ENCODE data around the gene AKR1C1. TPM values are rescaled to one million over a fixed set of nuclear protein-coding genes. Genes with fewer than 3 reads are reported as not detected.

The AKR1C1 gene
- total and polyA plus RNA-seq, 2 of the 13 experiments (the other 11 are each of a cell fraction or from before 2014, with no cell fraction given) = 948 to 2,238 TPM

DNA sequence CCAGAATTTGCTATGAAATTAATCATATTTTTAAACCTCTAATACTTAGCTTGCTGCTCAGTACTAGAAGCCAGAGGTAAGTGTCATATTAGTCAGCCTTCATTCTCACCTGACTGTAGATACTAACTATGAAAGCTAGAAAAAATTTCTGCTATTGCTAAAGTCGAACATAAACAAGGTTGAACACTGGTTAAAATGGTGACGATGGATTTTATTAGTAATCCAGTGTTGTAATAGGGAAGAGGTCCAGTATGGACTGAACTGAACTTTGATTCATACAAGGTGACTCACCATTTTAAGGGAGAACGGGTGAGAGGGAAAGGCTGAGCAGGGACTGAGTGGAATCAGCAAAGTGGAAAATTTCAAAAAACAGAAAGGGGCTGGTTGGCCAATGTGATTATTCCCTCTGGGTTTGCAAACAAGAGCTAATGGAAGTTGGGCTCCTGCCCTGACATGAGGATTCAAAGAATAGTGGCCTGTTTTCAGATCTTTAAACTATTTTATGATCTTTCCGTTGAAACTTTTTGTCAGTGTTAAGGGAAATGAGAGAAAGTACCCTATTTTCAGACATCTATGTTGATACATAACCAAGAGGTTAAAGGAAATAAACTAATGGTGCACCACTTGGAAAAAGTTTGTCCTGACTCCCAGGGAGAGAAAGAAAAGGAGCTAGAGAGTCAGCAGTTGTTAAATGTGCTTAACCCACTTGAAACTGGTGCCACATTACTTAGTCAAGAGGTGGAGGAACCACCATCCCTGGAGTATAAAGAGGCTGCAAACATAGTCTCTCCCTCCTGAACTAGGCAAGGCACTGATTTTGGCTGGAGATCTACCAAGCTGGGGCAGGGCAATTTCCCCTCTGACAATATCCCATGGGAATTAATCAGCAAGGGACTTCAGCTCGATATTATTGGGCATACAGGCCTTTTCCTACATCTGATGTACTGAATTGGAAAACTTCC lies 15.3 kb upstream of the AKR1C1 start (continued):
- TF ChIP-seq KMT2A (CRISPR knock-in tag; IDR thresholded peaks at IDR 0.05) = no peak; the same call in 1 of the 2 replicates
- TF ChIP-seq ZNF44 (CRISPR knock-in tag; IDR thresholded peaks at IDR 0.05) = no peak
- TF ChIP-seq, protein P1, sequence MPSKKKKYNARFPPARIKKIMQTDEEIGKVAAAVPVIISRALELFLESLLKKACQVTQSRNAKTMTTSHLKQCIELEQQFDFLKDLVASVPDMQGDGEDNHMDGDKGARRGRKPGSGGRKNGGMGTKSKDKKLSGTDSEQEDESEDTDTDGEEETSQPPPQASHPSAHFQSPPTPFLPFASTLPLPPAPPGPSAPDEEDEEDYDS (CRISPR knock-in tag; IDR thresholded peaks at IDR 0.05) = peak; percentile 64
- TF ChIP-seq ARNTL (CRISPR knock-in tag; IDR thresholded peaks at IDR 0.05) = 0 out of 2 replicates have a peak, but pooled peaks have one; percentile 57
- TF ChIP-seq, protein P2, sequence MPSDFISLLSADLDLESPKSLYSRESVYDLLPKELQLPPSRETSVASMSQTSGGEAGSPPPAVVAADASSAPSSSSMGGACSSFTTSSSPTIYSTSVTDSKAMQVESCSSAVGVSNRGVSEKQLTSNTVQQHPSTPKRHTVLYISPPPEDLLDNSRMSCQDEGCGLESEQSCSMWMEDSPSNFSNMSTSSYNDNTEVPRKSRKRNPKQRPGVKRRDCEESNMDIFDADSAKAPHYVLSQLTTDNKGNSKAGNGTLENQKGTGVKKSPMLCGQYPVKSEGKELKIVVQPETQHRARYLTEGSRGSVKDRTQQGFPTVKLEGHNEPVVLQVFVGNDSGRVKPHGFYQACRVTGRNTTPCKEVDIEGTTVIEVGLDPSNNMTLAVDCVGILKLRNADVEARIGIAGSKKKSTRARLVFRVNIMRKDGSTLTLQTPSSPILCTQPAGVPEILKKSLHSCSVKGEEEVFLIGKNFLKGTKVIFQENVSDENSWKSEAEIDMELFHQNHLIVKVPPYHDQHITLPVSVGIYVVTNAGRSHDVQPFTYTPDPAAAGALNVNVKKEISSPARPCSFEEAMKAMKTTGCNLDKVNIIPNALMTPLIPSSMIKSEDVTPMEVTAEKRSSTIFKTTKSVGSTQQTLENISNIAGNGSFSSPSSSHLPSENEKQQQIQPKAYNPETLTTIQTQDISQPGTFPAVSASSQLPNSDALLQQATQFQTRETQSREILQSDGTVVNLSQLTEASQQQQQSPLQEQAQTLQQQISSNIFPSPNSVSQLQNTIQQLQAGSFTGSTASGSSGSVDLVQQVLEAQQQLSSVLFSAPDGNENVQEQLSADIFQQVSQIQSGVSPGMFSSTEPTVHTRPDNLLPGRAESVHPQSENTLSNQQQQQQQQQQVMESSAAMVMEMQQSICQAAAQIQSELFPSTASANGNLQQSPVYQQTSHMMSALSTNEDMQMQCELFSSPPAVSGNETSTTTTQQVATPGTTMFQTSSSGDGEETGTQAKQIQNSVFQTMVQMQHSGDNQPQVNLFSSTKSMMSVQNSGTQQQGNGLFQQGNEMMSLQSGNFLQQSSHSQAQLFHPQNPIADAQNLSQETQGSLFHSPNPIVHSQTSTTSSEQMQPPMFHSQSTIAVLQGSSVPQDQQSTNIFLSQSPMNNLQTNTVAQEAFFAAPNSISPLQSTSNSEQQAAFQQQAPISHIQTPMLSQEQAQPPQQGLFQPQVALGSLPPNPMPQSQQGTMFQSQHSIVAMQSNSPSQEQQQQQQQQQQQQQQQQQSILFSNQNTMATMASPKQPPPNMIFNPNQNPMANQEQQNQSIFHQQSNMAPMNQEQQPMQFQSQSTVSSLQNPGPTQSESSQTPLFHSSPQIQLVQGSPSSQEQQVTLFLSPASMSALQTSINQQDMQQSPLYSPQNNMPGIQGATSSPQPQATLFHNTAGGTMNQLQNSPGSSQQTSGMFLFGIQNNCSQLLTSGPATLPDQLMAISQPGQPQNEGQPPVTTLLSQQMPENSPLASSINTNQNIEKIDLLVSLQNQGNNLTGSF (CRISPR knock-in tag; IDR thresholded peaks at IDR 0.05) = 0 out of 2 replicates have a peak, but pooled peaks have one; percentile 12
- 0 out of 2 replicates have a peak, but pooled peaks have one; percentile 27 for TF ChIP-seq NAIF1 (CRISPR knock-in tag; IDR thresholded peaks at IDR 0.05; ENCODE audit: borderline replicate concordance)
- TF ChIP-seq ONECUT2 (CRISPR knock-in tag; IDR thresholded peaks at IDR 0.05) = 0 out of 2 replicates have a peak, but pooled peaks have one; percentile 29
- TF ChIP-seq ZNF777 (CRISPR knock-in tag; IDR thresholded peaks at IDR 0.05) = no peak
- TF ChIP-seq, protein P3, sequence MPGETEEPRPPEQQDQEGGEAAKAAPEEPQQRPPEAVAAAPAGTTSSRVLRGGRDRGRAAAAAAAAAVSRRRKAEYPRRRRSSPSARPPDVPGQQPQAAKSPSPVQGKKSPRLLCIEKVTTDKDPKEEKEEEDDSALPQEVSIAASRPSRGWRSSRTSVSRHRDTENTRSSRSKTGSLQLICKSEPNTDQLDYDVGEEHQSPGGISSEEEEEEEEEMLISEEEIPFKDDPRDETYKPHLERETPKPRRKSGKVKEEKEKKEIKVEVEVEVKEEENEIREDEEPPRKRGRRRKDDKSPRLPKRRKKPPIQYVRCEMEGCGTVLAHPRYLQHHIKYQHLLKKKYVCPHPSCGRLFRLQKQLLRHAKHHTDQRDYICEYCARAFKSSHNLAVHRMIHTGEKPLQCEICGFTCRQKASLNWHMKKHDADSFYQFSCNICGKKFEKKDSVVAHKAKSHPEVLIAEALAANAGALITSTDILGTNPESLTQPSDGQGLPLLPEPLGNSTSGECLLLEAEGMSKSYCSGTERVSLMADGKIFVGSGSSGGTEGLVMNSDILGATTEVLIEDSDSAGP (CRISPR knock-in tag; IDR thresholded peaks at IDR 0.05; ENCODE audit: borderline replicate concordance) = no peak
- TF ChIP-seq ZNF619 (CRISPR knock-in tag; IDR thresholded peaks at IDR 0.05) = no peak
- peak; percentile 22 for TF ChIP-seq ERF (CRISPR knock-in tag; IDR thresholded peaks at IDR 0.05)
- TF ChIP-seq SSRP1 (CRISPR knock-in tag; IDR thresholded peaks at IDR 0.05) = no peak
- TF ChIP-seq, protein P4, sequence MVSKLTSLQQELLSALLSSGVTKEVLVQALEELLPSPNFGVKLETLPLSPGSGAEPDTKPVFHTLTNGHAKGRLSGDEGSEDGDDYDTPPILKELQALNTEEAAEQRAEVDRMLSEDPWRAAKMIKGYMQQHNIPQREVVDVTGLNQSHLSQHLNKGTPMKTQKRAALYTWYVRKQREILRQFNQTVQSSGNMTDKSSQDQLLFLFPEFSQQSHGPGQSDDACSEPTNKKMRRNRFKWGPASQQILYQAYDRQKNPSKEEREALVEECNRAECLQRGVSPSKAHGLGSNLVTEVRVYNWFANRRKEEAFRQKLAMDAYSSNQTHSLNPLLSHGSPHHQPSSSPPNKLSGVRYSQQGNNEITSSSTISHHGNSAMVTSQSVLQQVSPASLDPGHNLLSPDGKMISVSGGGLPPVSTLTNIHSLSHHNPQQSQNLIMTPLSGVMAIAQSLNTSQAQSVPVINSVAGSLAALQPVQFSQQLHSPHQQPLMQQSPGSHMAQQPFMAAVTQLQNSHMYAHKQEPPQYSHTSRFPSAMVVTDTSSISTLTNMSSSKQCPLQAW (CRISPR knock-in tag; IDR thresholded peaks at IDR 0.05) = peak; percentile 42; the same call in 1 of the 2 replicates
- no peak for TF ChIP-seq GTF2F1 (IDR thresholded peaks at IDR 0.05; ENCODE audit: low read length)
- TF ChIP-seq ZNF282 (IDR thresholded peaks at IDR 0.05; ENCODE audit: partially characterized antibody) = no peak
- TF ChIP-seq, protein P5, sequence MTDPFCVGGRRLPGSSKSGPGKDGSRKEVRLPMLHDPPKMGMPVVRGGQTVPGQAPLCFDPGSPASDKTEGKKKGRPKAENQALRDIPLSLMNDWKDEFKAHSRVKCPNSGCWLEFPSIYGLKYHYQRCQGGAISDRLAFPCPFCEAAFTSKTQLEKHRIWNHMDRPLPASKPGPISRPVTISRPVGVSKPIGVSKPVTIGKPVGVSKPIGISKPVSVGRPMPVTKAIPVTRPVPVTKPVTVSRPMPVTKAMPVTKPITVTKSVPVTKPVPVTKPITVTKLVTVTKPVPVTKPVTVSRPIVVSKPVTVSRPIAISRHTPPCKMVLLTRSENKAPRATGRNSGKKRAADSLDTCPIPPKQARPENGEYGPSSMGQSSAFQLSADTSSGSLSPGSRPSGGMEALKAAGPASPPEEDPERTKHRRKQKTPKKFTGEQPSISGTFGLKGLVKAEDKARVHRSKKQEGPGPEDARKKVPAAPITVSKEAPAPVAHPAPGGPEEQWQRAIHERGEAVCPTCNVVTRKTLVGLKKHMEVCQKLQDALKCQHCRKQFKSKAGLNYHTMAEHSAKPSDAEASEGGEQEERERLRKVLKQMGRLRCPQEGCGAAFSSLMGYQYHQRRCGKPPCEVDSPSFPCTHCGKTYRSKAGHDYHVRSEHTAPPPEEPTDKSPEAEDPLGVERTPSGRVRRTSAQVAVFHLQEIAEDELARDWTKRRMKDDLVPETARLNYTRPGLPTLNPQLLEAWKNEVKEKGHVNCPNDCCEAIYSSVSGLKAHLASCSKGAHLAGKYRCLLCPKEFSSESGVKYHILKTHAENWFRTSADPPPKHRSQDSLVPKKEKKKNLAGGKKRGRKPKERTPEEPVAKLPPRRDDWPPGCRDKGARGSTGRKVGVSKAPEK (CRISPR knock-in tag; IDR thresholded peaks at IDR 0.05; ENCODE audit: borderline replicate concordance) = no peak
- TF ChIP-seq GTF3A (CRISPR knock-in tag; conservative IDR thresholded peaks at IDR 0.05) = no peak

Measured in HepG2 (cell line).